Tibial nerve (tissue), 4 donors: ENCODE results near the gene ZNRD2.

Experiments used
- CTCF ChIP-seq, 5 experiments: fragments of 200-600 bp in 3 of 5; fragments of 450-650 bp in 2 of 5; sonication (generic) in 3 of 5; IDR thresholded peaks; one replicate each; pipeline ENCODE4 v1.5.1; 2016 to 2019; ENCODE audit warnings: antibody characterized with exemption in 5 of 5, mild to moderate bottlenecking in 3 of 5, moderate library complexity in 2 of 5
- EP300 ChIP-seq, 2 donors: sonication (generic); formaldehyde crosslinking; IDR thresholded peaks; one replicate each; pipeline ENCODE4 v1.6.1; 2017; ENCODE audit warnings: antibody characterized with exemption in 2 of 2, mild to moderate bottlenecking in 1 of 2
- POLR2A ChIP-seq, 2 donors: fragments of 450-650 bp; IDR thresholded peaks; one replicate each; pipeline ENCODE4 v1.6.1; 2017; ENCODE audit warnings: antibody characterized with exemption in 2 of 2, mild to moderate bottlenecking in 2 of 2, moderate library complexity in 2 of 2

- TF ChIP-seq CTCF (IDR thresholded peaks at IDR 0.05) (no peak), POLR2A (IDR thresholded peaks at IDR 0.05) (no peak), EP300 (IDR thresholded peaks at IDR 0.05) (no peak)
Observed at GRCh38 chr11:65562020-65562419, 8.3 kb upstream of the ZNRD2 start.
